OCI-LY3 (cell line): ENCODE measurements around the gene LRBA.
"Not testable (repeated sequence)": the region's sequence is repeated elsewhere in the genome, so short reads cannot be mapped to it uniquely, and the experiment has no call there.

ENCODE experiments used
- H2AFZ ChIP-seq: fragments of 200-600, 300-600 bp; shearing (Covaris generic); 2 replicates; pipeline ENCODE4 v1.6.0; 2014; ENCODE audit warnings: antibody characterized with exemption, low read depth, low read length
- H3K27ac ChIP-seq: fragments of 200-600, 300-600 bp; sonication (generic); 2 replicates; pipeline ENCODE4 v1.5.1; 2014; ENCODE audit warnings: mild to moderate bottlenecking, low read length, moderate library complexity, mixed read lengths
- H3K27me3 ChIP-seq: fragments of 200-600, 300-600 bp; sonication (generic); 2 replicates; pipeline ENCODE4 v1.6.1; 2014; ENCODE audit warnings: low read depth, low read length, mixed read lengths
- H3K36me3 ChIP-seq: fragments of 200-600, 300-600 bp; sonication (generic); replicated peaks from 2 replicates; pipeline ENCODE3; 2014; ENCODE audit warnings: low read depth, low read length, mixed read lengths
- H3K4me1 ChIP-seq: fragments of 300-600, 200-600 bp; sonication (generic); 2 replicates; pipeline ENCODE4 v1.6.1; 2014; ENCODE audit warnings: low read length, mixed read lengths
- H3K4me2 ChIP-seq: fragments of 200-600, 300-600 bp; sonication (generic); 2 replicates; pipeline ENCODE4 v1.6.1; 2014; ENCODE audit warnings: low read length, mixed read lengths
- H3K4me3 ChIP-seq: fragments of 300-600, 200-600 bp; sonication (generic); 2 replicates; pipeline ENCODE4 v1.5.1; 2014; ENCODE audit warnings: antibody characterized with exemption, mild to moderate bottlenecking, low read length, moderate library complexity
- H3K79me2 ChIP-seq: fragments of 300-600, 200-600 bp; shearing (Covaris generic); 2 replicates; pipeline ENCODE4 v1.6.1; 2014; ENCODE audit warnings: mild to moderate bottlenecking, low read length, mixed read lengths
- H3K9ac ChIP-seq: fragments of 300-600, 200-600 bp; shearing (Covaris generic); 2 replicates; pipeline ENCODE4 v1.6.0; 2014; ENCODE audit warnings: mild to moderate bottlenecking, low read length, moderate library complexity
- H3K9me3 ChIP-seq: fragments of 200-600, 300-600 bp; shearing (Covaris generic); 2 replicates; pipeline ENCODE4 v1.6.1; 2014; ENCODE audit warnings: low read length, mixed read lengths; ENCODE audit not compliant: insufficient read depth
- H4K20me1 ChIP-seq: fragments of 200-600, 300-600 bp; sonication (generic); 2 replicates; pipeline ENCODE4 v1.6.1; 2016; ENCODE audit warnings: low read length, mixed read lengths; ENCODE audit not compliant: insufficient read depth
- CTCF ChIP-seq: fragments of 200-600, 300-600 bp; sonication (generic); IDR thresholded peaks from 2 replicates; pipeline ENCODE4 v1.5.1; 2014; ENCODE audit warnings: antibody characterized with exemption, low read length, low read depth
- EZH2phosphoT487 ChIP-seq: fragments of 200-600 bp; shearing (Covaris generic); IDR thresholded peaks from 2 replicates; pipeline ENCODE4 v1.6.1; 2018; ENCODE audit warnings: antibody characterized with exemption, mixed run types, low read depth

The LRBA gene

GRCh38 chr4:150664935-150665334 lies 350.1 kb downstream of the LRBA start:
- no peak for TF ChIP-seq CTCF
- no peak for TF ChIP-seq EZH2phosphoT487
- Histone ChIP-seq H3K4me2 (no peak overlapping the region), H3K36me3 (no peaks in the 10 kb centered on the region), H3K4me1 (no peaks in the 10 kb centered on the region), H3K9me3 (no peaks in the 10 kb centered on the region), H3K27ac (no peak overlapping the region), H4K20me1 (no peaks in the 10 kb centered on the region), H3K9ac (no peak overlapping the region), H2AFZ (no peak overlapping the region), H3K4me3 (no peak overlapping the region), H3K27me3 (no peaks in the 10 kb centered on the region), H3K79me2 (no peaks in the 10 kb centered on the region)

- no peaks in the 10 kb centered on the region for H3K79me2 ChIP-seq
- no peaks in the 10 kb centered on the region for H3K27me3 ChIP-seq
- no peaks in the 10 kb centered on the region for H3K36me3 ChIP-seq
- no peak overlapping the region for H2AFZ ChIP-seq
- no peak overlapping the region for H3K27ac ChIP-seq
- TF ChIP-seq EZH2phosphoT487 = no peak
- no peak for TF ChIP-seq CTCF
- H3K4me3 ChIP-seq = no peak overlapping the region
- no peaks in the 10 kb centered on the region for H3K4me1 ChIP-seq
- H3K4me2 ChIP-seq = no peak overlapping the region
- no peaks in the 10 kb centered on the region for H3K9me3 ChIP-seq
- H4K20me1 ChIP-seq = no peaks in the 10 kb centered on the region
- no peak overlapping the region for H3K9ac ChIP-seq
These were observed 352.4 kb downstream of the LRBA start for GRCh38 chr4:150662686-150663085.

- not testable (repeated sequence) for H3K4me3 ChIP-seq
These were observed 353.5 kb downstream of the LRBA start for GRCh38 chr4:150661551-150661950.

DNA sequence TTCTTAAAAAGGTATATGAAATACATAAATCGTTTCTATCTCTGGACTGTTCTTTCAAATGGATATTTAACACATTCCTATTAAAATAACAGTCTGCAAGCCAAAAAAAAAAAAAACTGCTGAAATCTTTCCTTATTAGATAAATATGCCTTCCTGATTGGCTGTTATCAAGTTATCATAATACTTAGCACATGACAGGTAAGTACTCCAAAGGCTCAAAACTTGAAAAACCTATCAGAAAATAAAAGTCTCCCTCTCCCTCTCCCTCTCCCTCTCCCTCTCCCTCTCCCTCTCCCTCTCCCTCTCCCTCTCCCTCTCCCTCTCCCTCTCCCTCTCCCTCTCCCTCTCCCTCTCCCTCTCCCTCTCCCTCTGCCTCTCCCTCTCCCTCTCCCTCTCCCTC lies 356.8 kb downstream of the LRBA start:
- H2AFZ ChIP-seq, H3K79me2 ChIP-seq, H3K36me3 ChIP-seq, H3K4me2 ChIP-seq, H3K4me3 ChIP-seq, H3K9me3 ChIP-seq, H3K9ac ChIP-seq, H3K27me3 ChIP-seq, H3K4me1 ChIP-seq, H3K27ac ChIP-seq, H4K20me1 ChIP-seq: not testable (repeated sequence)

More at GRCh38 chr4:150661551-150661950, 353.5 kb downstream of the LRBA start:
- not testable (repeated sequence) for H4K20me1 ChIP-seq, H3K9ac ChIP-seq, H3K27me3 ChIP-seq, H2AFZ ChIP-seq, H3K4me2 ChIP-seq, H3K79me2 ChIP-seq, H3K36me3 ChIP-seq, H3K4me1 ChIP-seq, H3K9me3 ChIP-seq, H3K27ac ChIP-seq

GRCh38 chr4:150656891-150657290 lies 358.2 kb downstream of the LRBA start:
- no peak overlapping the region for H3K27ac ChIP-seq
- H3K27me3 ChIP-seq = no peaks in the 10 kb centered on the region
- no peak overlapping the region for H3K4me3 ChIP-seq
- no peak overlapping the region for H3K4me2 ChIP-seq
- no peaks in the 10 kb centered on the region for H4K20me1 ChIP-seq
- H3K4me1 ChIP-seq = no peaks in the 10 kb centered on the region
- TF ChIP-seq EZH2phosphoT487 (no peak), CTCF (no peak)
- H3K9ac ChIP-seq = no peak overlapping the region
- no peaks in the 10 kb centered on the region for H3K9me3 ChIP-seq
- no peaks in the 10 kb centered on the region for H3K36me3 ChIP-seq
- H3K79me2 ChIP-seq = no peaks in the 10 kb centered on the region
- H2AFZ ChIP-seq = no peak overlapping the region
